IMR-90 (cell line): Measurements from ENCODE around the gene REPIN1. TPM values are rescaled to one million over a fixed set of nuclear protein-coding genes. Genes with fewer than 3 reads are reported as not detected.

Experiments used
- ATAC-seq: fragments of 200-7000 bp; cut with Tn5 transposase; 2 replicates; pipeline ENCODE4 v1.9.1; 2020; ENCODE audit warnings: low read depth, mild to moderate bottlenecking, moderate library complexity
- BruUV-seq: library from RNA; stranded (reverse); fragments of 400-500 nt; replicated peaks from 2 replicates; lab custom pipeline; 2021; lab: Mats Ljungman, UMichigan
- CTCF ChIA-PET: fragments of 300-600 bp; formaldehyde crosslinking; extraction: SDS; loops from one replicate; lab custom pipeline; 2021; ENCODE audit warnings: antibody characterized with exemption; lab: Yijun Ruan, JAX
- POLR2A ChIA-PET: fragments of 300-600 bp; sonication (Branson Sonifier 250); formaldehyde crosslinking; loops from one replicate; lab custom pipeline; 2022; ENCODE audit warnings: antibody characterized with exemption; ENCODE audit not compliant: unreplicated experiment; lab: Charles Lee
- DNase-seq: peaks from one replicate; pipeline ENCODE4 v3.0.0; 2013
- H2AFZ ChIP-seq: replicated peaks from 2 replicates; pipeline ENCODE3; 2013; ENCODE audit warnings: low read length, mild to moderate bottlenecking; ENCODE audit not compliant: poor library complexity
- H2AK5ac ChIP-seq: 2 replicates; pipeline ENCODE4 v1.6.1; 2013; ENCODE audit warnings: low read depth, low read length, inconsistent platforms
- H2AK9ac ChIP-seq: replicated peaks from 2 replicates; pipeline ENCODE3; 2013; ENCODE audit warnings: mild to moderate bottlenecking, low read depth, low read length, moderate library complexity; ENCODE audit not compliant: poor library complexity
- H2BK120ac ChIP-seq: 2 replicates; pipeline ENCODE4 v1.6.1; 2013; ENCODE audit warnings: low read depth, low read length, inconsistent platforms
- H2BK15ac ChIP-seq: 3 replicates; pipeline ENCODE4 v1.6.1; 2013; ENCODE audit warnings: low read depth, low read length, inconsistent platforms
- H2BK20ac ChIP-seq: 2 replicates; pipeline ENCODE4 v1.6.1; 2013; ENCODE audit warnings: low read depth, mild to moderate bottlenecking, inconsistent platforms, low read length, moderate library complexity
- H2BK5ac ChIP-seq: 2 replicates; pipeline ENCODE4 v1.6.1; 2013; ENCODE audit warnings: mild to moderate bottlenecking, low read depth, low read length, inconsistent platforms; ENCODE audit not compliant: poor library complexity, severe bottlenecking
- H3K14ac ChIP-seq: replicated peaks from 2 replicates; pipeline ENCODE4 v1.6.1; 2013; ENCODE audit warnings: low read depth, low read length, inconsistent platforms
- H3K18ac ChIP-seq: 2 replicates; pipeline ENCODE4 v1.6.1; 2013; ENCODE audit warnings: low read depth, low read length, control low read depth
- H3K23ac ChIP-seq: 2 replicates; pipeline ENCODE4 v1.6.1; 2013; ENCODE audit warnings: low read depth, low read length, inconsistent platforms
- H3K27ac ChIP-seq: 2 replicates; pipeline ENCODE4 v1.5.1; 2013; ENCODE audit warnings: mild to moderate bottlenecking, control low read depth, low read length; ENCODE audit not compliant: insufficient read depth
- H3K27me3 ChIP-seq: 2 replicates; pipeline ENCODE4 v1.6.1; 2013; ENCODE audit warnings: low read length; ENCODE audit not compliant: control insufficient read depth, insufficient read depth
- H3K36me3 ChIP-seq: 2 replicates; pipeline ENCODE4 v1.6.1; 2013; ENCODE audit warnings: low read length, mixed read lengths; ENCODE audit not compliant: control insufficient read depth, insufficient read depth
- H3K4ac ChIP-seq: 2 replicates; pipeline ENCODE4 v1.6.1; 2013; ENCODE audit warnings: low read depth, low read length, inconsistent platforms
- H3K4me1 ChIP-seq: 2 replicates; pipeline ENCODE4 v1.6.1; 2013; ENCODE audit warnings: low read length, mixed read lengths; ENCODE audit not compliant: control insufficient read depth, insufficient read depth
- H3K4me2 ChIP-seq: 2 replicates; pipeline ENCODE4 v1.6.1; 2013; ENCODE audit warnings: low read depth, mild to moderate bottlenecking, control low read depth, low read length, moderate library complexity
- H3K4me3 ChIP-seq: 2 replicates; pipeline ENCODE4 v1.5.1; 2013; ENCODE audit warnings: low read depth, mild to moderate bottlenecking, control low read depth, low read length, moderate library complexity; ENCODE audit not compliant: insufficient read depth
- H3K56ac ChIP-seq: 2 replicates; pipeline ENCODE4 v1.6.1; 2013; ENCODE audit warnings: low read length, inconsistent platforms; ENCODE audit not compliant: insufficient read depth; ENCODE audit errors: extremely low read depth
- H3K79me1 ChIP-seq, 2 experiments: 2 replicates each; pipeline ENCODE4 v1.6.1; 2013; ENCODE audit warnings: low read length in 2 of 2, inconsistent platforms in 1 of 2, low read depth in 1 of 2
- H3K9ac ChIP-seq: 2 replicates; pipeline ENCODE4 v1.6.1; 2013; ENCODE audit warnings: low read depth, low read length, control low read depth
- H3K9me1 ChIP-seq: 2 replicates; pipeline ENCODE4 v1.6.1; 2013; ENCODE audit warnings: low read length, inconsistent platforms; ENCODE audit not compliant: insufficient read depth
- H3K9me3 ChIP-seq: 2 replicates; pipeline ENCODE4 v1.6.1; 2013; ENCODE audit warnings: low read length; ENCODE audit not compliant: control insufficient read depth, insufficient read depth
- H4K20me1 ChIP-seq: 2 replicates; pipeline ENCODE4 v1.6.1; 2013; ENCODE audit warnings: low read length, inconsistent platforms; ENCODE audit not compliant: insufficient read depth
- H4K5ac ChIP-seq: 2 replicates; pipeline ENCODE4 v1.6.1; 2013; ENCODE audit warnings: mild to moderate bottlenecking, low read depth, low read length, control low read depth
- H4K8ac ChIP-seq, 2 experiments: 2 replicates each; pipeline ENCODE4 v1.6.1; 2013; ENCODE audit warnings: low read depth in 2 of 2, low read length in 2 of 2, control low read depth in 1 of 2, inconsistent platforms in 1 of 2
- H4K91ac ChIP-seq: 2 replicates; pipeline ENCODE4 v1.6.1; 2013; ENCODE audit warnings: low read depth, low read length, inconsistent platforms; ENCODE audit not compliant: insufficient read depth
- BHLHE40 ChIP-seq: fragments of 150-350 bp; IDR thresholded peaks from 2 replicates; pipeline ENCODE4 v1.6.1; 2016; ENCODE audit warnings: mild to moderate bottlenecking, low read depth, low read length
- CEBPB ChIP-seq: IDR thresholded peaks from 2 replicates; pipeline ENCODE4 v1.6.1; 2012; ENCODE audit warnings: low read depth, low read length, improper control_type of control experiment
- CHD1 ChIP-seq: IDR thresholded peaks from 2 replicates; pipeline ENCODE4 v1.6.1; 2012; ENCODE audit warnings: low read depth, low read length, improper control_type of control experiment
- FOS ChIP-seq: fragments of 150-350 bp; IDR thresholded peaks from 2 replicates; pipeline ENCODE4 v1.6.1; 2016; ENCODE audit warnings: low read depth, low read length
- MAFK ChIP-seq: IDR thresholded peaks from 2 replicates; pipeline ENCODE4 v1.6.1; 2012; ENCODE audit warnings: low read depth, low read length, improper control_type of control experiment
- MAZ ChIP-seq: IDR thresholded peaks from 2 replicates; pipeline ENCODE4 v1.6.1; 2012; ENCODE audit warnings: low read depth, mild to moderate bottlenecking, low read length, improper control_type of control experiment, moderate library complexity, borderline replicate concordance
- MXI1 ChIP-seq: IDR thresholded peaks from 2 replicates; pipeline ENCODE4 v1.6.1; 2012; ENCODE audit warnings: low read depth, mild to moderate bottlenecking, low read length, moderate library complexity, borderline replicate concordance
- NFE2L2 ChIP-seq: fragments of 150-350 bp; IDR thresholded peaks from 2 replicates; pipeline ENCODE4 v1.6.1; 2016; ENCODE audit warnings: low read depth, mild to moderate bottlenecking, low read length
- POLR2A ChIP-seq: IDR thresholded peaks from 2 replicates; pipeline ENCODE4 v1.6.1; 2012; ENCODE audit warnings: mild to moderate bottlenecking, low read depth, low read length
- RAD21 ChIP-seq: IDR thresholded peaks from 2 replicates; pipeline ENCODE4 v1.6.1; 2012; ENCODE audit warnings: low read length, improper control_type of control experiment
- RCOR1 ChIP-seq: IDR thresholded peaks from 2 replicates; pipeline ENCODE4 v1.6.1; 2012; ENCODE audit warnings: mild to moderate bottlenecking, low read length, improper control_type of control experiment; ENCODE audit not compliant: insufficient replicate concordance
- RFX5 ChIP-seq: IDR thresholded peaks from 2 replicates; pipeline ENCODE4 v1.8.0; 2012; ENCODE audit warnings: low read depth, mild to moderate bottlenecking, low read length, moderate library complexity
- SMC3 ChIP-seq: fragments of 150-350 bp; IDR thresholded peaks from 2 replicates; pipeline ENCODE4 v1.6.1; 2016; ENCODE audit warnings: low read depth, mild to moderate bottlenecking, antibody characterized with exemption, low read length, moderate library complexity
- WGBS, 2 experiments: methylation state at CpG; one replicate each; pipeline versions ENCODE4 v1.1.5 to v1.1.7; 2013; ENCODE audit warnings: missing lambda C conversion rate in 2 of 2; ENCODE audit not compliant: insufficient read length in 1 of 2; ENCODE audit errors: extremely low coverage in 2 of 2; 5-methylcytosine and 5-hydroxymethylcytosine counted together
- dilution Hi-C: fragments of 300-500 bp; cut with HindIII; formaldehyde crosslinking; loops from one replicate; pipeline ENCODE4 v1.14.3; 2018; ENCODE audit warnings: low sequenced_read_pairs; ENCODE audit not compliant: unreplicated experiment
- in situ Hi-C: fragments of 300-500 bp; cut with MboI; formaldehyde crosslinking; loops from 3 replicates; pipeline ENCODE4 v1.14.3; 2019; ENCODE audit warnings: low sequenced_read_pairs, inconsistent platforms, mixed read lengths
- intact Hi-C: fragments of 100-400 bp; cut with micrococcal nuclease; formaldehyde crosslinking; loops from 2 replicates; pipeline ENCODE4 v1.10.0; 2022
- polyA plus RNA-seq, 3 experiments: library from polyadenylated mRNA; depleted of rRNA; stranded (reverse); fragments of >200 nt; gene quantifications; 2 replicates each; pipeline ENCODE4 v1.2.3, GENCODE V29; 2012; ENCODE audit warnings: low replicate concordance in 1 of 3
- total RNA-seq: library from RNA; depleted of rRNA; stranded (reverse); fragments of >200 nt; gene quantifications from 2 replicates; pipeline ENCODE4 v1.2.3, GENCODE V29; 2012
- TF ChIP-seq, protein P1 (sequence below): fragments of 150-350 bp; IDR thresholded peaks from 2 replicates; pipeline ENCODE4 v1.6.1; 2016; ENCODE audit warnings: low read depth, mild to moderate bottlenecking, low read length, moderate library complexity, borderline replicate concordance

Gene REPIN1
- total and polyA plus RNA-seq, 2 of the 4 experiments (the other 2 are of a cell fraction) = 19.4 to 50.6 TPM

GRCh38 chr7:150336746-150337145 lies 31.9 kb upstream of the REPIN1 start:
- TF ChIP-seq RCOR1 = no peak
- TF ChIP-seq POLR2A = no peak
- TF ChIP-seq RAD21 = no peak
- TF ChIP-seq RFX5 = no peak
- no peak for TF ChIP-seq FOS
- TF ChIP-seq, protein P1, sequence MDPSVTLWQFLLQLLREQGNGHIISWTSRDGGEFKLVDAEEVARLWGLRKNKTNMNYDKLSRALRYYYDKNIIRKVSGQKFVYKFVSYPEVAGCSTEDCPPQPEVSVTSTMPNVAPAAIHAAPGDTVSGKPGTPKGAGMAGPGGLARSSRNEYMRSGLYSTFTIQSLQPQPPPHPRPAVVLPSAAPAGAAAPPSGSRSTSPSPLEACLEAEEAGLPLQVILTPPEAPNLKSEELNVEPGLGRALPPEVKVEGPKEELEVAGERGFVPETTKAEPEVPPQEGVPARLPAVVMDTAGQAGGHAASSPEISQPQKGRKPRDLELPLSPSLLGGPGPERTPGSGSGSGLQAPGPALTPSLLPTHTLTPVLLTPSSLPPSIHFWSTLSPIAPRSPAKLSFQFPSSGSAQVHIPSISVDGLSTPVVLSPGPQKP = no peak
- no peak for TF ChIP-seq BHLHE40
- no peak for TF ChIP-seq NFE2L2
- no peak for TF ChIP-seq CHD1
- no peak for TF ChIP-seq CEBPB
- TF ChIP-seq SMC3 = no peak
- no peak for TF ChIP-seq MAZ
- TF ChIP-seq MXI1 = no peak
- TF ChIP-seq MAFK = no peak
- H3K4me2 ChIP-seq = no peak overlapping the region
- peaks cover 30% of the 10 kb centered on the region for H3K4me1 ChIP-seq
- H2BK5ac ChIP-seq = no peak overlapping the region
- peak overlapping the region; percentile 39; the same call in 1 of the 2 replicates for H2BK120ac ChIP-seq
- dilution Hi-C loops (no loop called here), intact Hi-C loops (no loop called here), in situ Hi-C loops (no loop called here)
- peak overlapping the region; percentile 62 for H2AFZ ChIP-seq
- H3K4me3 ChIP-seq = no peak overlapping the region
- H2BK20ac ChIP-seq = no peak overlapping the region
- peak overlapping the region; percentile 25 for H2AK9ac ChIP-seq
- no peak overlapping the region for H3K9ac ChIP-seq
- no peaks in the 10 kb centered on the region for H3K79me1 ChIP-seq
- no peak overlapping the region; the same call in 1 of the 3 replicates for H2BK15ac ChIP-seq
- peak overlapping the region; percentile 62; the same call in 1 of the 2 replicates for H2AK5ac ChIP-seq
- no peak overlapping the region for H3K14ac ChIP-seq
- ATAC-seq = no peak
- H4K20me1 ChIP-seq = 0 out of 2 replicates have a peak, but pooled peaks cover 3% of the 10 kb centered on the region
- ChIA-PET POLR2A (no interaction called here), CTCF (no interaction called here)
- no peaks in the 10 kb centered on the region for H3K9me3 ChIP-seq
- H3K18ac ChIP-seq = no peak overlapping the region; the same call in 1 of the 2 replicates
- H3K56ac ChIP-seq = no peak overlapping the region
- peak overlapping the region; percentile 72 for H3K4ac ChIP-seq
- H3K36me3 ChIP-seq = no peaks in the 10 kb centered on the region
- no peak overlapping the region for H4K8ac ChIP-seq
- H4K5ac ChIP-seq = no peak overlapping the region
- peaks cover 11% of the 10 kb centered on the region; the same call in 1 of the 2 replicates for H3K9me1 ChIP-seq
- H3K27ac ChIP-seq = no peak overlapping the region; the same call in 1 of the 2 replicates
- H3K23ac ChIP-seq = no peak overlapping the region
- BruUV-seq = no TSS peak
- no peak for DNase-seq
- peaks cover 9% of the 10 kb centered on the region for H3K27me3 ChIP-seq
- WGBS, 2 experiments = 90% methylated on average over 9 of the region's 14 CpGs; no CpG with 5 or more reads in 1 of the 2 experiments
- peak overlapping the region; percentile 81; the same call in 1 of the 2 replicates for H4K91ac ChIP-seq
